ENCODE results near the gene TGFBR3L.
"Not testable (repeated sequence)": the region's sequence is repeated elsewhere in the genome, so short reads cannot be mapped to it uniquely, and the experiment has no call there.

TGFBR3L gene

DNA sequence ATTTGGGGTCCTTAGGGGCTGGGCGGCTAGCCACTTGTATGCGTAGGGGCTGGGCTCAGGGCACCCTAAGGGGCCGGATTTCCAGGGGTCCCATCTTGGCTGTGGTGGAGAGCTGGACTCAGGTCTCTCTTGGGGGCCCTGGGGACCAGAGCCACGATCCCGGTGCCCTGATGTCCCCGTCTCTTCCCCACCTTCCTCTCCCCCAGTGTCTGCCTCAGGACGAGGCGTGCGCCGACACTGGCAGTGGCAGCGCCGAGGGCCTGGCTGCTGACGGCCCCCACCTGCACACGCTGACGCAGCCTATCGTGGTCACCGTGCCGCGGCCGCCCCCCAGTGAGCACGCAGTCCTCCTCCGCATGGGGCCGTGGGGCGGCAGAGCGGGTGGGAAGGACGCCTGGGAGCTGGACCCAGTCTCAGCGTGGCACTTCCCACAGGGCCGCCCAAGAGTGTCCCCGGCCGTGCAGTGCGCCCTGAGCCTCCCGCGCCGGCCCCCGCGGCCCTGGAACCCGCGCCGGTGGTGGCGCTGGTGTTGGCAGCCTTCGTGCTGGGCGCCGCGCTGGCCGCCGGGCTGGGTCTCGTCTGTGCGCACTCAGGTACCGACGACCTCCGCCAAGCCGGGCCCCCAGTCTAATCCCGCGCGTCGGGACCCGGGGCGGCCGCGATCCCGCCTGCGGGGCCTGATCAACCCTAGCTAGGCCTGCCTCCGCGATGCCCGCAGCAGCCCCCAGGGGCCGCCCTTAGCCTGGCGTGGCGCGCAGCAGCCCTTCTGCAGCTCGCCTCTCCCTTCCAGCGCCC is 2.8 kb downstream of the TGFBR3L start:
- no peak for DNase-seq (ENCODE audit: low read depth)

GRCh38 chr19:7918062-7918614 is 3.5 kb downstream of the TGFBR3L start:
- DNase-seq (ENCODE audit: low read depth) = not testable (repeated sequence)

DNA sequence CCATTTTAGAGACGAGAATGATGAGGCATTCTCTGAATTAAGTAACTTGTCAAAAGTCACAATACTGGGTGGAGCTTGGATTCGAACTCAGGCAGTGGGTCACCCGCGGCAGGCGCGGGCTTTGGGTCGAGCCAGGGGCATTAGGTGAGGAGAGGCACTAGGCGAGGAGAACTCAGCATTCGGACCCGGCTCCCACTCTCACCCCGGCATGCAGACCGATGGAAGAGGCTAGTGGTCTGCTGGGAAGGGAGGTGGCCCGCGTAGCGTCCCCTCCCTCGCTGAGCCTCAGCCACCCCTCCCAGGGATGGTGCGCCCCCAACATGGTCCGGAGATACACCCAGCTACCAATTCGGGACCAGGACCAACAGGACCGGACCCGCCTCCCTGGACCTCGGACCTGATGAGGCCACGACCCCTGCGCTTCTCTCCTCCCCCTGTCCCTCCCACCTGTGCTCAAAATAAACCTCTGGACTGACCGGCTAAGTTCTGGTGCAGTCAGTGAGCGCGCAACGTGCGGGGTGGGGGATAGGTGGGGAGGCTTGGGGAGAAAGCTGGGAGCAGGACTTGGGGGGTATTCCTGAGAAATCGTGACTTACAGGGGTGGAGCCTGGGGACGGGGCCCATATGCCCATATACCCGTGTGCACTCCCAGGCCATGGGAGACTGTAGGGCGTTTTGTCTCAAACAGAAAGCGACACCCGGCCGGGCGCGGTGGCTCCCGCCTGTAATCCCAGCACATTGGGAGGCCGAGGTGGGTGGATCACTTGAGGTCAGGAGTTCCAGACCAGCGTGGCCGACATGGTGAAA is 4.2 kb downstream of the TGFBR3L start:
- no peak for DNase-seq (ENCODE audit: low read depth)

DNA sequence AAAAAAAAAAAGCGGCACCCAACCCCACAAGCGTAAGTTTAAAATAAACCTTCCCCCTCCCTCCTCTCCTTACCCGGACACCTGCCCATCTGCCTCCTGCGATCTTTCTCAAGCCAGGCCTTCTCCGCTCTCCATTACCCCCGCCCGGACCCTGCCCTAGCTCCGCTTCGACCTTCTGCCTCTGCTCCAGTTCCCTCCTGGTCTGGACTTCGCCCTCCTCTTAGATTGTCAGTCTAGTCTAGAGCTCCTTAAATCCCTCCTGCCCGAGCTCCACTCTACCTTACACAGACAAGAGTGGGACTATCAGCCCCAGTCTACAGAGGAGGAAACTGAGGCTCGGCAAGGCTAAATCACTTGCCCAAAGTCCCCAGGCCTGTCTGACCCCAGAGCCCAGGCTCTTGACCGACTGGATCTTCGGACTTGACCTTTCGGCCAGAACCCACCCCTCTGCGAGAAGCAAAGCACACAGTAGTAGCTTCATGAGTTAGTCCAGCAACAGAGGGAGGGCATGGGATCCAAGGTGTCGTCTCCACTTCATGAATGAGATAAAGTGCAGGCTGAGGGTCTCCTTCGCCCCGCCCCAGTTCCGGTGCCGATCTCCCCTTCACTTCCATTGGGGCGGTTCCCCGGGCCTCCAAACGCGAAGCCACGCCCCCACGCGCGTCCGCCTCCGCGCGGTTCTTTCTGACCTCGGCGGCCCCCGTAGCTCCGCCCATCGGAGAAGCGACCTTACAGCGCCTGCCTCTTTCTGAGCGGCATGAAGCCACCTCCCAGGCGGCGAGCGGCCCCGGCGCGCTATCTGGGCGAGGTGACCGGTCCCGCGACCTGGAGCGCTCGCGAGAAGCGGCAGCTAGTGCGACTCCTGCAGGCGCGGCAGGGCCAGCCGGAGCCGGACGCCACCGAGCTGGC is 5.2 kb downstream of the TGFBR3L start, which contains the start of gene SNAPC2:
TSS of gene SNAPC2 (plus strand) at position 729 of the 909 bp plus-strand sequence. CDS start at position 758, 29 bp downstream.
- peak; percentile 79 for DNase-seq (ENCODE audit: low read depth)

DNA sequence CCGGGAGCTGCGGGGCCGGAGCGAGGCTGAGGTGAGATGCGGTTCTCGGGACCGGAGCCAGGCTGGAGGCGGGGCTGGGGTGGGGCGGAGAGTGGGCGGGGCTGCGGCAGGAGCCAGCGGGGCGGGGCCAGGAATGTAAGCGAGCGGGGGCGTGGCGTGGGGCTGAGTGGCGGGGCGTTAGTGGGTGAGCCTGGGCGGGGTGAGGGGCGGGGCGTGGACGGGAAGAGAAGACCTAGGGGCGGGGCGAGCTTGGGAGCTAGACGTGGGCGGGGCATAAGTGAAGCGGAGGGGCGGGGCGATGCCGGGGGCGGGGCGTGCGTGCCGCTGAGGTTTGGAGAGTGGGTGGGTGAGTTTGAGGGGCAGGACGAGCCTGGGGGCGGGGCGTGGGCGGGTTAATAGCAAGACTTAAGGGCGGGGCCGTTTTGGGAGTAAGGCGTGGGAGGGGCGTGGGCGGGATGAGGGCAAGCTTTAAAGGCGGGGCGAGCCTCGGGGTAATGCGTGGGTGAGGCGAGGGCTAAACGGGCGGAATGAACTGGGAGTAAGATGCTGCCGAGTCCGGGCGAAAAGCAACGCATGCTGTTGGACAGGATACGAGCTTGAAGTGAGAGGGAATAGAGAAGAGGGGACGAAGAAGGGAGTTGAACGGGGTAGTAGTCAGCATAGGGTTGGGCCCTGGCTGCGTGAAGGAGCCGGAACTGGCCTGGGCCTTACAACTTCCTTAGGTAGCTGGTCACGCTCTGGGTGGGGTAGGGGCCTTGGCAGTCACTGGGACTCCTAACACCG is 6.1 kb downstream of the TGFBR3L start:
- peak; percentile 78 for DNase-seq (ENCODE audit: low read depth)

DNA sequence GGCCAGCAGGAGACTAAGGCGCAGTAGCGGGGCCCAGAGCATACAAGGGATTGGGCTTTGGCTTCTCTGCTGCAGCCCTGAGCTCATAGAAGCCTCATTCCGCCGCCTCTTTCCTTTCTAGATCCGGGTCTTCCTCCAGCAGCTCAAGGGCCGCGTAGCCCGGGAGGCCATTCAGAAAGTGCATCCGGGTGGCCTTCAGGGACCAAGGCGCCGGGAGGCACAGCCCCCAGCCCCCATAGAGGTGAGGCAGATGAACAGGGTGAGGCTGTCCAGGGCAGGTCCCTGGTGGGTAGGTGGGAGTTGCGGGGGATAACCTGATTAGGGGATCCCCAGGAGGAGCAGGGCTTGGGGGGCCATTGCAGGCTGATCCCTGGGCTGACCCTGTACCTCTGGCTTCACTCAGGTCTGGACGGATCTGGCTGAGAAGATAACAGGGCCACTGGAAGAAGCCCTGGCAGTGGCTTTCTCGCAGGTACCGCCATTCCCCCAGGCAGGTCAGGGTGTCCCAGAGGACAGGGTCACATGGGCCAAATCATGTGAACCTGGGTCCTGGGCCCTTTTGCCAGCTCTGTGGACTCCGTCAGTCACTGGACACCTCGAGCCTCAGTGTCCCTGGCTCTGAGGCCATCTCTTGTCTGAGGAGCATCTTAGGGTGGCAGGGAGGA is 6.8 kb downstream of the TGFBR3L start:
- DNase-seq (ENCODE audit: low read depth) = no peak

- no peak for DNase-seq (ENCODE audit: low read depth)
These were observed 7.6 kb downstream of the TGFBR3L start for GRCh38 chr19:7921967-7922835.

DNA sequence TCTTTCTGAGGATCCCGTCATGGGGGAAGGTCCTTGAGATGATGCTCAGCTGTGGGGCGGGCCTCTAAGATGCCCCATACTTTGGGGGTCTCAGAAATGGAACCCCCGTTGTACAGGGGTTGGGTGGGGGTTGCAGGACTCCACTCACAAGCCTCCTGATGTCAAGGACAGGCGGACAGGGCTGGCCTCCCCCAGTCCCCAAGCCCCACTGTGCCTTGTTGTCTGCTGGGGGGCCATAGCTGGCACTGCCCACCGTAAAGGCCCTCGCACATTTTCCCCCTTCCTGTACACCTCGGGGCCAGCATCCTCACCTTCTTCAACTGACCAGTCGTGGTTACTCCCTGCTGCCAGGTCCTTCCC is 8.2 kb downstream of the TGFBR3L start:
- no peak for DNase-seq (ENCODE audit: low read depth)

GRCh38 chr19:7923295-7924191 is 8.9 kb downstream of the TGFBR3L start:
- no peak for DNase-seq (ENCODE audit: low read depth)

GRCh38 chr19:7924241-7924640 is 9.6 kb downstream of the TGFBR3L start:
- no peak for DNase-seq (ENCODE audit: low read depth)

- DNase-seq (ENCODE audit: low read depth) = no peak
These were observed 10.1 kb downstream of the TGFBR3L start for GRCh38 chr19:7924651-7925170.

- no peak for DNase-seq (ENCODE audit: low read depth)
These were observed 10.7 kb downstream of the TGFBR3L start for GRCh38 chr19:7925171-7925851.

- DNase-seq (ENCODE audit: low read depth) = no peak
These were observed 11.5 kb downstream of the TGFBR3L start, which contains the start of gene CTXN1 for GRCh38 chr19:7926021-7926726. TSS of gene CTXN1 (minus strand) at chr19:7926135. CDS start at chr19:7925538, 597 bp downstream.

- DNase-seq (ENCODE audit: low read depth) = no peak
These were observed 12.3 kb downstream of the TGFBR3L start for GRCh38 chr19:7926727-7927604.

GRCh38 chr19:7927605-7928333 is 13.1 kb downstream of the TGFBR3L start:
- no peak for DNase-seq (ENCODE audit: low read depth)

All from HS-5 (cell line).